ENCODE data around the gene ZC3H12C.

The ZC3H12C gene

GRCh38 chr11:110113973-110114372 is 20.8 kb downstream of the ZC3H12C start:
- no peaks in the 10 kb centered on the region for H3K9me3 ChIP-seq (ENCODE audit: low read length)
- H3F3A ChIP-seq (ENCODE audit: insufficient read depth, low read length) = no peaks in the 10 kb centered on the region
- no peak overlapping the region for H3K4me2 ChIP-seq (ENCODE audit: low read length)
- H3K27me3 ChIP-seq (ENCODE audit: insufficient read depth, low read length) = no peaks in the 10 kb centered on the region
- no peak overlapping the region for H2AFZ ChIP-seq (ENCODE audit: low read length)
- no peak overlapping the region for H3K4me3 ChIP-seq (ENCODE audit: low read depth, low read length, poor library complexity, severe bottlenecking)
- TF ChIP-seq, protein P1, sequence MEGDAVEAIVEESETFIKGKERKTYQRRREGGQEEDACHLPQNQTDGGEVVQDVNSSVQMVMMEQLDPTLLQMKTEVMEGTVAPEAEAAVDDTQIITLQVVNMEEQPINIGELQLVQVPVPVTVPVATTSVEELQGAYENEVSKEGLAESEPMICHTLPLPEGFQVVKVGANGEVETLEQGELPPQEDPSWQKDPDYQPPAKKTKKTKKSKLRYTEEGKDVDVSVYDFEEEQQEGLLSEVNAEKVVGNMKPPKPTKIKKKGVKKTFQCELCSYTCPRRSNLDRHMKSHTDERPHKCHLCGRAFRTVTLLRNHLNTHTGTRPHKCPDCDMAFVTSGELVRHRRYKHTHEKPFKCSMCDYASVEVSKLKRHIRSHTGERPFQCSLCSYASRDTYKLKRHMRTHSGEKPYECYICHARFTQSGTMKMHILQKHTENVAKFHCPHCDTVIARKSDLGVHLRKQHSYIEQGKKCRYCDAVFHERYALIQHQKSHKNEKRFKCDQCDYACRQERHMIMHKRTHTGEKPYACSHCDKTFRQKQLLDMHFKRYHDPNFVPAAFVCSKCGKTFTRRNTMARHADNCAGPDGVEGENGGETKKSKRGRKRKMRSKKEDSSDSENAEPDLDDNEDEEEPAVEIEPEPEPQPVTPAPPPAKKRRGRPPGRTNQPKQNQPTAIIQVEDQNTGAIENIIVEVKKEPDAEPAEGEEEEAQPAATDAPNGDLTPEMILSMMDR (IDR thresholded peaks at IDR 0.05; ENCODE audit: low read length) = no peak
- TF ChIP-seq EZH2 (IDR thresholded peaks at IDR 0.05; ENCODE audit: borderline replicate concordance, low read length) = no peak
- H3K9me2 ChIP-seq (ENCODE audit: low read depth, low read length) = no peaks in the 10 kb centered on the region
- H3K27ac ChIP-seq (ENCODE audit: low read depth, low read length, poor library complexity, severe bottlenecking) = no peak overlapping the region
- H3K36me3 ChIP-seq (ENCODE audit: insufficient read depth, low read length) = no peaks in the 10 kb centered on the region
- H3K9ac ChIP-seq (ENCODE audit: low read length) = no peak overlapping the region
- H4K20me1 ChIP-seq (ENCODE audit: insufficient read depth, low read length) = no peaks in the 10 kb centered on the region
- no peaks in the 10 kb centered on the region for H3K4me1 ChIP-seq (ENCODE audit: insufficient read depth, low read length, severe bottlenecking)
- no peaks in the 10 kb centered on the region for H3K79me2 ChIP-seq (ENCODE audit: insufficient read depth, low read length)

GRCh38 chr11:110119317-110119716 is 26.1 kb downstream of the ZC3H12C start:
- Histone ChIP-seq H2AFZ (ENCODE audit: low read length) (no peak overlapping the region), H3K9me3 (ENCODE audit: low read length) (no peaks in the 10 kb centered on the region), H3K4me1 (ENCODE audit: insufficient read depth, low read length, severe bottlenecking) (no peaks in the 10 kb centered on the region), H3K27me3 (ENCODE audit: insufficient read depth, low read length) (no peaks in the 10 kb centered on the region), H3K4me2 (ENCODE audit: low read length) (no peak overlapping the region), H3K79me2 (ENCODE audit: insufficient read depth, low read length) (no peaks in the 10 kb centered on the region), H3K4me3 (ENCODE audit: low read depth, low read length, poor library complexity, severe bottlenecking) (no peak overlapping the region), H3K9me2 (ENCODE audit: low read depth, low read length) (no peaks in the 10 kb centered on the region), H3K9ac (ENCODE audit: low read length) (no peak overlapping the region), H4K20me1 (ENCODE audit: insufficient read depth, low read length) (no peaks in the 10 kb centered on the region), H3K36me3 (ENCODE audit: insufficient read depth, low read length) (no peaks in the 10 kb centered on the region), H3K27ac (ENCODE audit: low read depth, low read length, poor library complexity, severe bottlenecking) (no peak overlapping the region), H3F3A (ENCODE audit: insufficient read depth, low read length) (no peaks in the 10 kb centered on the region)
- TF ChIP-seq, protein P1 (IDR thresholded peaks at IDR 0.05; ENCODE audit: low read length) = no peak
- no peak for TF ChIP-seq EZH2 (IDR thresholded peaks at IDR 0.05; ENCODE audit: borderline replicate concordance, low read length)

- no peaks in the 10 kb centered on the region for H3K27me3 ChIP-seq (ENCODE audit: insufficient read depth, low read length)
- TF ChIP-seq, protein P1 (IDR thresholded peaks at IDR 0.05; ENCODE audit: low read length) = no peak
- no peak for TF ChIP-seq EZH2 (IDR thresholded peaks at IDR 0.05; ENCODE audit: borderline replicate concordance, low read length)
- H3K36me3 ChIP-seq (ENCODE audit: insufficient read depth, low read length) = no peaks in the 10 kb centered on the region
- H3K79me2 ChIP-seq (ENCODE audit: insufficient read depth, low read length) = no peaks in the 10 kb centered on the region
- H3K9me3 ChIP-seq (ENCODE audit: low read length) = no peaks in the 10 kb centered on the region
- no peak overlapping the region for H3K9ac ChIP-seq (ENCODE audit: low read length)
- H3K27ac ChIP-seq (ENCODE audit: low read depth, low read length, poor library complexity, severe bottlenecking) = no peak overlapping the region
- no peaks in the 10 kb centered on the region for H4K20me1 ChIP-seq (ENCODE audit: insufficient read depth, low read length)
- H3K9me2 ChIP-seq (ENCODE audit: low read depth, low read length) = no peaks in the 10 kb centered on the region
- H3K4me1 ChIP-seq (ENCODE audit: insufficient read depth, low read length, severe bottlenecking) = no peaks in the 10 kb centered on the region
- no peaks in the 10 kb centered on the region for H3F3A ChIP-seq (ENCODE audit: insufficient read depth, low read length)
- no peak overlapping the region for H3K4me3 ChIP-seq (ENCODE audit: low read depth, low read length, poor library complexity, severe bottlenecking)
- no peak overlapping the region for H2AFZ ChIP-seq (ENCODE audit: low read length)
- no peak overlapping the region for H3K4me2 ChIP-seq (ENCODE audit: low read length)
Observed at GRCh38 chr11:110121204-110121603, 28.0 kb downstream of the ZC3H12C start.

Measured in OCI-LY1 (cell line).